ENCODE results near the gene COPG1. TPM values are rescaled to one million over a fixed set of nuclear protein-coding genes. Genes with fewer than 3 reads are reported as not detected.

COPG1 gene
- total RNA-seq, 1 donor from 2014 or later: 159 TPM

GRCh38 chr3:129321887-129322286 is 72.5 kb downstream of the COPG1 start:
- DNase-seq (ENCODE audit: low read depth): no peak

GRCh38 chr3:129323651-129324294 is 74.4 kb downstream of the COPG1 start:
- no peak for TF ChIP-seq CTCF (IDR thresholded peaks at IDR 0.05; ENCODE audit: insufficient read depth, low read length, poor library complexity, severe bottlenecking)
- H3K36me3 ChIP-seq (ENCODE audit: control insufficient read depth, insufficient read depth, low read length): no peaks in the 10 kb centered on the region

More at GRCh38 chr3:129321887-129322286, 72.5 kb downstream of the COPG1 start:
- H3K4me3 ChIP-seq (ENCODE audit: low read depth, low read length): no peak overlapping the region
- no peaks in the 10 kb centered on the region for H3K36me3 ChIP-seq (ENCODE audit: control insufficient read depth, insufficient read depth, low read length)
- TF ChIP-seq CTCF (IDR thresholded peaks at IDR 0.05; ENCODE audit: insufficient read depth, low read length, poor library complexity, severe bottlenecking): no peak
- H3K27me3 ChIP-seq (ENCODE audit: control insufficient read depth, insufficient read depth, low read length): no peaks in the 10 kb centered on the region

GRCh38 chr3:129324855-129325254 is 75.4 kb downstream of the COPG1 start:
- DNase-seq (ENCODE audit: low read depth): no peak
- Histone ChIP-seq H3K4me3 (ENCODE audit: low read depth, low read length) (no peak overlapping the region), H3K27me3 (ENCODE audit: control insufficient read depth, insufficient read depth, low read length) (no peaks in the 10 kb centered on the region), H3K36me3 (ENCODE audit: control insufficient read depth, insufficient read depth, low read length) (no peaks in the 10 kb centered on the region)
- no peak for TF ChIP-seq CTCF (IDR thresholded peaks at IDR 0.05; ENCODE audit: insufficient read depth, low read length, poor library complexity, severe bottlenecking)

More at GRCh38 chr3:129323651-129324294, 74.4 kb downstream of the COPG1 start:
- DNase-seq (ENCODE audit: low read depth): no peak
- Histone ChIP-seq H3K27me3 (ENCODE audit: control insufficient read depth, insufficient read depth, low read length) (no peaks in the 10 kb centered on the region), H3K4me3 (ENCODE audit: low read depth, low read length) (no peak overlapping the region)

GRCh38 chr3:129325383-129325782 is 76.0 kb downstream of the COPG1 start:
- Histone ChIP-seq H3K4me3 (ENCODE audit: low read depth, low read length) (no peak overlapping the region), H3K27me3 (ENCODE audit: control insufficient read depth, insufficient read depth, low read length) (no peaks in the 10 kb centered on the region), H3K36me3 (ENCODE audit: control insufficient read depth, insufficient read depth, low read length) (no peaks in the 10 kb centered on the region)
- no peak for TF ChIP-seq CTCF (IDR thresholded peaks at IDR 0.05; ENCODE audit: insufficient read depth, low read length, poor library complexity, severe bottlenecking)
- DNase-seq (ENCODE audit: low read depth): no peak

GRCh38 chr3:129326138-129326537 is 76.7 kb downstream of the COPG1 start:
- Histone ChIP-seq H3K27me3 (ENCODE audit: control insufficient read depth, insufficient read depth, low read length) (no peaks in the 10 kb centered on the region), H3K4me3 (ENCODE audit: low read depth, low read length) (no peak overlapping the region), H3K36me3 (ENCODE audit: control insufficient read depth, insufficient read depth, low read length) (no peaks in the 10 kb centered on the region)
- DNase-seq (ENCODE audit: low read depth): no peak
- TF ChIP-seq CTCF (IDR thresholded peaks at IDR 0.05; ENCODE audit: insufficient read depth, low read length, poor library complexity, severe bottlenecking): no peak

- Histone ChIP-seq H3K4me3 (ENCODE audit: low read depth, low read length) (no peak overlapping the region), H3K36me3 (ENCODE audit: control insufficient read depth, insufficient read depth, low read length) (no peaks in the 10 kb centered on the region), H3K27me3 (ENCODE audit: control insufficient read depth, insufficient read depth, low read length) (no peaks in the 10 kb centered on the region)
- no peak for DNase-seq (ENCODE audit: low read depth)
- no peak for TF ChIP-seq CTCF (IDR thresholded peaks at IDR 0.05; ENCODE audit: insufficient read depth, low read length, poor library complexity, severe bottlenecking)
Measured at GRCh38 chr3:129326595-129326994, 77.2 kb downstream of the COPG1 start.
